Stimulated activated CD4-positive, alpha-beta T cell treated with anti-CD3 and anti-CD28 coated beads, TNF-alpha, amount 100 ng/mL, for 48 hours (primary cell): Measurements from ENCODE around the gene WNT11.

Experiments
- DNase-seq, 3 donors: peaks; one replicate each; pipeline ENCODE4 v3.0.0-alpha.2; 2020; ENCODE audit warnings: low read depth in 3 of 3

Gene WNT11

DNA sequence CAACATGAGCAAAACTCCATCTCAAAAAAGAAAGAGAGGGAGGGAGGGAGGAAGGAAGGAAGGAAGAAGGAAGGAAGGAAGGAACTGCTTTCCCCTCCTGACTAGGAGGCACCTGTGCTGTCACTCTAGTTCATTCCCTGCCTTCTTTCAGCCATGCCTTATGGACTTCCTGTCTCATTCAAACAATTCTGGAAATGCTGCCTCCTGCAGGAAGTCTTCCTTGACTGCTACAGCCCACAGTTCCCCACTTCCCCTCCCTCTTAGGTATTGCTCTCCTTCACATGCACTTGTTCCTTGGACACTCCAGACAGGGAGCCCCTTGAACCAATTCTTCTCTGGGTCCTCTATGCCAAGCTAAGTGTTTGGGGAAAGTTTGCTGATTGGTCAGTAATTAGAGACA lies 31.6 kb upstream of the WNT11 start:
- DNase-seq, result no peak

DNA sequence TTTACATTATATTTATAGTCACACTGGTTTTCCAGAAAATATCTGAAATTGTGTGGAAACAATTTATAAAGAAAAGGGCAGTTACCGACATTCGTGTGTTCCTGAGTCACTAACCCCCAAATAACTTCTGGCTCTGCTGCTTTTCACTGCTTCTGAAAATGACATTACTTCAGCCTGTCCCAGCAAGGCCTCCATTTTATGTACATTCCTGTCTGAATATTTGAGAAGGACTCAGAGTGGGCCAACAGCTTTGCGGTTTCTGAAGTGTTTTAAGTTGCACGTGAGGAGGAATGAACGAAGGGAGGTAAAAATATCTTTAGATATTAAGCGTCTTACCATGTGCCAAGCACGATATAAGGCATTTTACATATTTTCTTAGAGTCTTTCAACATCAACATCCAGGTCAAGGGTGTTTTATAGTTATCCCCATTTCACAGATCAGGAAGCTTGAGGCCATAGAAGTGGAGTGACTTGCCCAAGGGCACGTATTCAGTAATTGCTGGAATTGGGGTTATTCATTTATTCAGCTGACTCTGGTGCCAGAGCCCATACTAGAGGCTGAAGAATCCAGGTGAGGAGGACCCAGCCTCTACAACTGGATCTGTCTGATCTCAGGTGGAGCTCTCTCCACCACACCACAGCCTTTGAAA lies 30.8 kb upstream of the WNT11 start:
- no peak for DNase-seq

DNA sequence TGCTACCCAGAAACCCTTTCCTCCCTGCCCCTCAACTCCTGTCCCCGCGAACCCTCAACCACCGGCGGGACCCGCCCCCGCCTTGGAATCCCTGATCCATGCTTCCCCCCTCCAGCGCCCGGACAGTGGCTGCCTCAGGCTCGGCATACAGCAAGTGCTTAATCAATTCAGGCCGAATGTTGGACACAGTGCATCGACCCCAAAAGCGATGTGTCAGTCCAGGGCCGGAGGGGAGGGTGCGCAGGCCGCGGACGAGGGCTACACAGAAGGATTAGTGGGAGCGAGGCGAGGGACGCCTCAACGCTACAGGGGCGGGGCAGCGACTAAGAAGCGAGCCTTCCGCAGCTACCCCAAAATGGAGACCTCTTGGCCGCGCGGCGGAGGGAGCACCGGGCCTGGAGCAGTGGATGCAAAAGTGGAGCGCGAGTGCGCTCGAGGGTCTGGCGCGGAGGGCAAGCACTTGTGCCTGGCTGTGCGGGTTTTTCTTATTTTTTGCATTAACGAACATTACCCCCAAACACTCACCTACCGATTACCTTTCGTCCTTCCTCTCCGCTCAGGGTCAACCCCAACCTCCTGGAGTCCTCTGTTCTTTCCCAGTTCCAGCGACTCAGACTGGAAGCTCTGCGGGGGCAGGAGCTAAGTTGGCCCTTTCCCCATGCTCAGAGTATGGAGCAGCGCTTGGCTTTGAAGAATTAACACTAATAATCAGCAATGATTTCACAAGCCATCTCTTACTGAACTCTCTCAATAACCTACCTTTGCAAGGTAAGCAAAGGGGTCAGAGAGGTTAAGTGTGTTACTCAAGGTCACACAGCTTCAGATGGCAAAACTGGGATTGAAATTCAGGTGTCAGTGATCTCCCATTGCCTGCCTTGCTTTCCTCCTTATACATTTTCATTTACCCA lies 30.0 kb upstream of the WNT11 start:
- no peak for DNase-seq

DNA sequence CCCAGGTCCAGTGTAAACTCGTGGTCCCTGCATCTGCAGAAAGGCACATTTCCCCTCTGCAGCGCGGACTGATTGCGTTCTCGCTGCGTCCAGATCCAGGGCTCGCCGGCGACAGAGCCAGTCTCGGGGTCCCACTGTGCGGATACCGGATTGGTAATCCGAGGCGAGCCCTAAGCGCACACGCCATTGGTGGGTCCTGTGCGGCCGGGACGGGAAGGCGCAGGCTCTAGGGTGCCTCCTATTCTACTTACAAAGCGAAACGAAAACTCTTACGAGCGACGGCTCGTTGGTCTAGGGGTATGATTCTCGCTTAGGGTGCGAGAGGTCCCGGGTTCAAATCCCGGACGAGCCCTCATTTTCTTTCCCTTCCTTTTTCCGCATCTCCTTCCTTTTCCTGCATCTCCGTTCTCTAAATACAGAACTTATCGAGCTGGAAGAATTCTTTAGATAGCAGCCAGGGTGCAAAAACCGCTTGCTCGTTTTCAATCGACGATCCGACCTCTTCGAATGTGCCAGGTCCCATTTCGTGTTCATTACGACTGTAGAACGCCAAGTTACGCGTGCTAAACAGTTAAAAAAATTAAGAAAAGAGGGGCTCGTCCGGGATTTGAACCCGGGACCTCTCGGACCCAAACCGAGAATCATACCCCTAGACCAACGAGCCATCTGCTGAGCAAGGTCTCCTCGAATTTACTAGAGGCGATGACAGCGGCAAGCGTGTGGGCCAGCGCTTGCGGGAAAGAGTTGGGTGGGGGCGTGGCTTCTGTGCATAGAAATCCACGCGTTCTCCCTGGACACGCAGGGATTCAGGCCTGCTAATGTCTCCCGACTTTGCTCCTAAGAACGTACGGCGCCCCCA lies 29.2 kb upstream of the WNT11 start:
- DNase-seq, result peak; percentile 78 to 86 (median 85)

DNA sequence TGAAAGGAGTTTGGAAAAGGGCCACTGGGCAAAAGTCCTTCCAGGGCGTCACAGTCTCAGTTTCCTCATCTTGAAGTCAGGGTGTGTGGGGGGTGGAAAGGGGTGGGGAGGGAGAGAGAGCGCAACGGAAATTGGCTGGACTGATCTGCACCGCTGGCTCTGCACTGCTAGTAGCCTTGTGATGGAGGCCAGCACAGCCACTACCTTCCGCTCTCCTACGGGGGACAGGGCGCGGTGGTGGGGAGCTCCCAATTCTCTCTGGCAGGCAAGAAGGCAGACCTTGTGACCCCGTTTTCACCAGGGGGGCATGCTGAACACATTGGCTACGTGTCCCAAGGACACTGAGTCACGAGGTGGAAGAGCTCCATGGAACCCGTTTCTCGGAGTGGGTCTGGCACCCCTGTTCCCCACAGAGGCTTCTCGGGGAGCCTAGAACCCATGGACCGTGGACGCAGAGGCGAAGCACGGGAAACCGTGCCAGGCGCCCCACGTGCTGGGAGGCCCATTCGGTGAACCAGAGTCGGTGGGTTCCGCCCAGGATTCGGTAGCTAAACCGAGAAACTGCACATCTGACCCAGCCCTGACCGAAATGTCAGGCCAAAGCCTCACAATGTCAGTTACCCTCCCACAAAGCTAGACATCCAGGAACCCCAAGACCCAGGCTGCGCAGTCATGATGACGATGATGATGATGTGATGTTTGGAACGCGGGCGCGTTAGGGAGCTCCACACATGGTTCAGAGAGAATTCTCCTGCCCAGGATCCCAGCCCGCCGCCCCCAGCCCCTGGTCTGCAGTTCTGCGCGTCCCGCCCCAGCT lies 28.3 kb upstream of the WNT11 start:
- peak in 1 of 3 donors; percentile 35 for DNase-seq

DNA sequence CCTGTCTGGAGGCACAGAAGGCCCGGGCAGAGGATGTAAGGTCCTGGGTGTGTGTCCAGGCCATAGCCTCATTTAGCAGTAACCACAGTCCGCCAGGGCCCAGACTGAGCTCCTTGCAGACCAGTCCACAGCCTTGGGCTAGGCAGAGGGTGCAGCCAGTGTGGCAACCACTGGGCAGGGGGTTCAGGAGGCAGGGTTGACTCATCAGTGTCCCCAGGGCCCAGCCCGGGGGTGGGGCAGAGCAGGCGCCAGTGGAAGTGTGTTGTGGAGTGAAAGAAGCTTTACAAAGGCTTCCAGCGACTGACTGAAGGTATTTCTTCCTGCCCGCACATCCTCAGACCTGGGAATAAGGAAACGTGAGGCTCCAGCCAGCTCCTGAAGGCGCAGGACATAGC lies 27.7 kb upstream of the WNT11 start:
- DNase-seq, result no peak

DNA sequence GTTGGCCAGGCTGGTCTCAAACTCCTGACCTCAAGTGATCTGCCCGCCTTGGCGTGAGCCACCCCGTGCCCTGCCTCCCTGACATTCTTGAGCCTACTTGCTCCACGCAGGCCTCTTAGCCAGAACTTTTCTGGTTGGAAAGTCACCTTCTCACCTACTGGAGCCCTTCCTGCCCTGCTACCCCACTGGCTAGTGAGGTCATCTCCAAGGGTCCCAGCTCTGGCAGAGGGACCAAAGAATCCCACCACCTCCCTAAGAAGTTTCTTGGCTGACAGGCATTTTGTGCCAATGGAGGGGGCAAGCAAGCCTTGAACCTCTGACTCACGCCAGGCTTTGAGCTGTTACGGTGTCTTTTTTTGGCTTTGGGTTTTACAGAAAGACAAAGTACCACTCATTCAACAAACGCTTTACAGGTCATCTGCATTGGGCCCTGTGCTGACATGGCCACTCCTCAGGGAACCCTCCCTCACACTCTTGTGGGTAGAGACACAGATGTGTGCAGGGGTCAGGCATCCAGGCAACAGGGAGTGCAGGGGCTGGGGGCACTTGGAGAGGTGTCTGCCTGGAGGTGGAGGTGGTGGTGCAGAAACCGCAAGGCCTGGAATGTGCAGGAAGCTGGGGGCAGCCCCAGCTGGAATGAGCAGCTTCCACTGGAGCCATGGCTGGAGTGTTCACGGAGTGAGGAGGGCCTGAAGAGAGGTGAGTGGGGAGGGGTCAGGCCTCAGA lies 27.1 kb upstream of the WNT11 start:
- DNase-seq, result no peak

DNA sequence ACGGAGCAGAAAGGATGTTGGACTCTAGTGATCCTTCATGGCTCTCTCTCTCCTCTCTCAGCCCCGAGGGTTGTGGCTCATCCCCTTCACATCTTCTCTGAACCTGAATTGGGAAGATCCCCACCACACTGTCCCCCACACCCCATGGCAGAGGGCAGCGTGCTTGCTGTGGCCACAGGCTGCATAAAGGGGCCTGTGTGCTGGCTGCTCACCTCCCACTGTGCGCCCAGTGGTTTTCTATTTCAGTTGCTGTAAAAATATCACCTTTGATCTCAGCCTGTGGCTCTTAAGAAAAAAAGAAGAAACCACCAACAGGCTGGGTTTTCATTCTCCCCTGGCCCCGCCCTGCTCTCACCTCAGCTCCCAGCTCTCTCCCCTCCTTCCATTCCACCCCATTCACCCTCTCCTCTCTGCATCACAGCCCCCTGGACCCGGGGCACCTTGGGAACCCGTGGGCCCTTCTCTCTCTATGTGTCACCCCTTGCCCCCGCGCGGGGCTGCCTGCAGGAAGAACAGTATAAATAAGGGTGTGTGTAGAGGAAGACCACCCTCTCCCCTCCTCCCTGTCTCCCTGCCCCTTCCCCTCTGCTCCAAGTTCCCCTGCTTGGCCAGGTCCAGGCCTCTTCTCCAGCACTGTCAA lies 25.8 kb upstream of the WNT11 start:
- no peak for DNase-seq

DNA sequence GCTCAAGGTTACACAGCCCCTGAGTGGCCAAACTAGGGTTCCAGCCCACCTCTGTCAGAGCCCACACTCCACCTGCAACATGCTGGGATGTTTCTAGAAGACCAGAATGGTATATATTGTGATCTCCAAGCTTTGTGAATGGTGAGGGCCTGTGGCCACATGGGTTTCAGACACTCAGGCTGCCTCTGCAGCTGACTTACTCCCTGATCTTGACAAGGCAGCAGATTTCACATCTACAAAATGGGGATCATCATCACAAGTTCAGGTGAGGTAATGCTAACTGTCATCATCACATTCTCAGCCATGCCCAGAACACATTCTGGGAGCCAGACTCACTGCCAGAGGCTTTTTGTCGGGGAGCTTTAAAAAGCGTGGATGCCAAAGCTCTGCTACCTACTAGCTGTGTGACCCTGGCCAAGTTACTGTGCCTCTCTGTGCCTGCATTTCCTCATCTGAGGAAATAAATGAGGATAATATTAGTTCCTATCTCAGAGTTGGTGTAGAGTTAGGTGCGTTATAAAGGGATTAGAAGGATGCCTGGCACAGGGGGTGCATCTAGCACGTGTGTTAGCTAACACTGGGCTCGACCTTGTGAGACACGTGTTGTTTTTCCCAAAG lies 24.9 kb upstream of the WNT11 start:
- no peak for DNase-seq

DNA sequence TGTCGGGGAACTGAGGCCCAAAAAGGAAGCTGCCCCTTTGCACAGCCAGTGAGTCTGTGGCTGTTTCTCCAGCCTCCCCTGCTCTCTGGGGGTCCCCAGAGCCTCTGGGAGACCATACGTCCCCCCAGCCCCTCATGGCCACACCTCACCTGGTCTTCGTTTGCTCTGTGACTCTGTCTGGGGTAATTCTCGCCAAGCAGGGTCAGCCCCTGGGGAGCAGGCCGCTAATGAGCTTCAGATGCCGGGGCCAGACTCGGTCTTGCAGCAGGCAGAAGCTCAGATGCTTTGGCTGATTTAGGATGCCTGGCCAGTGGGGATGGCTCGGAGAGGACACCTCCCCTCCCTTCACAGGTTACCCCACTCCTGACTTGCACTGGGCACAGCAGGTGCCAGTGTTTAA lies 24.1 kb upstream of the WNT11 start:
- DNase-seq, result no peak

DNA sequence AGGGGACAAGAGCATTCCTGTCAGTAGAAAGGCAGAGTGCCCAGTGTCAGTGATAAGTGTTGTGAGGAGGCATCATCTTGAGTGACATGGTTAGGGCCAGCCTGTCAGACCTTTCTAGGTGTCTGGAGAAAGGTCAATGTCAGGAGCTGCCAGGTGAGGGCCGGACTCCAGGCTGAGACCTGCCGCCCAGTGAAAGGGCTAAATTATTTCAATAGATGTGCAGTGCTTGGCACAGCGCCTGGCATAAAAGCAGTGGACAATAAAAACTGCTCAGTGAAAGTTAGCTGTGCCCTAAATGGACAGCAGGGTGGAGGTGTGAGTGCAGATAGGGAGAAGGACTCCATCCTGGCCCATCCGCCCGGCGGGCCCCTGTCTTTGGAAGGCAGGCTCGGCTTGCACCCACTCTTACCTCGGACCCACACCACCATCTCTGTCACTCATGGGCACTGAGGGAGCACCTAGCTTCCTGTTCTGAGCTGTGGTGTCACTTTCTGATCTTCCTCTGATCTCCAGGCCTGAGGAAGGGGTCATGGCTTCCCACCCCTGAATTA lies 23.5 kb upstream of the WNT11 start:
- no peak for DNase-seq

DNA sequence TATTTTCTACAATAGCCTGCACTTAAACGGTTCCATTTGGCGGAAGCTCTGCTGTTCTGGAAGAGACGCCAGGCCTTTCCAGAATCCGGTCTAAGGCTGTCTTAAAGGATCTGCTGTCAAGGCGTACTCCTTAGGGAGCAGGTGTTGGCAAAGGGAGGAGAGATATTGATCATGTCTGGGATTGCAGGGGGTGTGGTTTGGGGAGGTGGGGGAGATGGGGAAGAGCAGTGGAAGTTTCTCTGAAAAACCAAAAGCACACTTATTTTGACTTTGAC lies 22.5 kb upstream of the WNT11 start:
- no peak for DNase-seq

DNA sequence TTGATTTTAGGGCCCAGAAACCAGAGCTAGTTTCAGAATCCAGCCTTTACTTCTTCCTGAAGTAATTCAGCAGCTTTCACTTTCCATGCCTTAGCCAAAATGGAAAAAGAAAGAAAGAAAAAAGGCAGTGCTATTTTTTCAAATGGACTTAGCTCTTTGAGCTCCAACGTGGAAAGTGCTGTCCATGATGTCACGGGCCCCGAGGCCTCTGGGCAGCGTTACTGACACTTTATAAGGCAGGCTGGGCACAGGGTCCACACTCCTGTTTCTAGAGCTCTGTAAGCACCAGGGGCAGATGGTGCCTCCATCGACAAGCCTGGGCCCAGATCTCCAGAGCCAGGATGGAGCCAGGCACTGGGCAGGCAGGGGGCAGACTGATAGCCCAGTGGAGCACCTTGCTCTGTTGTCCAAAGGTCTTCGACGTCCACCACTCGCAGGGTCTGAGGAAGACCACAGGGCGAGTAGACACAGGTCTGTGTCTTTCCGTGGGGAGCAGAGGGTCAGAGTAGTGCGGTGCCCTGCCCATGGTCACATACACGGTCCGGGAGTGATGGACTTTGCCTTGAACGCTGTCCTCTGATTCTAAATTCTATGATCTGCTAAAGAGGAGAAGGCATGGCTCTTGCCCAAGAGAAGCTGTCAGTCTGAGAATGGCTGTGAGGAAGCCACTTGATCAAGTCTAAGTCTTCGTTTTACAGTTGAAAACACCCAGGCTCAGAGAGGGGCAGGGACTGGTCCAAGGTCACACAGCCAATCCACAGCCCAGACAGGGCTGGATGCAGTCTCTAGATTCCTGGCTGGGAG lies 22.0 kb upstream of the WNT11 start:
- no peak for DNase-seq

DNA sequence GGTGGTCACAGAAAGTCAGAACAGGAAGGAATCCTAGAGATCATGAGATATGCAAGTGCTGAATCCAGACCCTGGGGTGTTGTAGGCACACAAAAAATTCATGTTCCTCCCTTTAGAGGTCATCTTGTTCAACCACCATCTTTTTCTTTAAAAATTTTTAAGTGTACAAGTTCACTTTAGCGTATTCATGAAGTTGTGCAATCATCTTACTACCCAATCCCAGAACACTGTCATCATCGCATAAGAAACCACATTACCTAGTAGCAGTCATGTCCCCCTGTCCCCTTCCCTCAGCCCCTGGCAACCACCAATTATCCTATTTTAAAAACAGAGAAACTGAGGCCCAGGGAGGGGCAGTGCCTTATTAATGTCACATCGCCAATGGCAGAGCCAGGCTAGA lies 20.3 kb upstream of the WNT11 start:
- no peak for DNase-seq

DNA sequence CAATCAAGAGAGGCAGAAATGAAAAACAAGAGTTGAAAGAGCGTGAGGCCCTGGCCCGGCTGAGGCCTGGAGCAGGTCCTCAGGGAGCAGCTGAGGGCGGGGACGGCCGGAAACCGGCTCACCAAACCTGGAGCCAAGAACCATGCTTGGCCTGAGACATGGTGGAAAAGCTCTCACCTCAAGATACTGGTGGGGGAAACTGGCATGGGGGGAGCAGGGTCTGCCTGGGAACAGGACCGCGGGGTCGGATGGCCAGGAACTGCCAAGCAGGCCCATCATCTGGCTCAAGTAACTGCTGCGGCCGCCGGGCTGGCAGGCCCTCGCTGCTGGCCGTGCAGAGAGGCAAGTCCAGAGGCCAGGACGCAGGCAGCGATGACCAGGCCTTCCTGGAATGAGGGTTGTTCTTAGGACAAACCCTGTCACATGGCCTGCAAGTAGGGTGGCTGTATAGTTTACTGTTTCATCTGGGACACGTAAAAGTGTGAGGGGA lies 18.9 kb upstream of the WNT11 start:
- no peak for DNase-seq

DNA sequence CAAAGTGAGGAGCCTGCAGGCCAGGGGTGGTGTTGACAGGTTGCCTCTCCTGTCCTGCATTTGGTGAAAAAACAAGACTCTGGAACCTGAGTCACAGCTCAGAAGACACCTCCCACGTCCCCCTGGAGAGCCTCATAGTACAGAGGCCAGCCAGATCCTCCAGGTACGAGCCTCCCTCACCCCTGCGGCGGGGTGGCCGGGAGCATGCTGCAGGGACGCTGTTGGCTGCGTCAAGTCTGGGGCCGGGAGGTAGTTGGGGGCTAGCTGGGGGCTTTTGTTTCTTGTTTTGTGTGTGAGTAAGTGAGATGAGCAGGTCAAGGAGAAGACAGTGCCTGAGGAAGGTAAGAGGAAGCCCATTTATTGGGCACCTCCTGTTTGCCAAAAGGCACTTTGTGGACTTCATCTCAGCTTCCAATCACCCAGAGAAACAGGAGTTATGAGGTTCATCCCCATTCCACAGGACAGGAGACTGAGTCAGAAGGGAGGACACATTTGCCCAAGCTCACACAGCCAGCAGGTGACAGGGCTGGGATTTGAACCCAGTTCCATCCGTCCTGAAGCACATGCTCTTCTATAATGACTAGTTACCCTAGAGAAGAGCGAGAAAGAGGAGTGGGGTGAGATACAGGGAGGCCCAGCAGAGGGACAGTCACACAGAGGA lies 18.3 kb upstream of the WNT11 start:
- DNase-seq, result no peak

DNA sequence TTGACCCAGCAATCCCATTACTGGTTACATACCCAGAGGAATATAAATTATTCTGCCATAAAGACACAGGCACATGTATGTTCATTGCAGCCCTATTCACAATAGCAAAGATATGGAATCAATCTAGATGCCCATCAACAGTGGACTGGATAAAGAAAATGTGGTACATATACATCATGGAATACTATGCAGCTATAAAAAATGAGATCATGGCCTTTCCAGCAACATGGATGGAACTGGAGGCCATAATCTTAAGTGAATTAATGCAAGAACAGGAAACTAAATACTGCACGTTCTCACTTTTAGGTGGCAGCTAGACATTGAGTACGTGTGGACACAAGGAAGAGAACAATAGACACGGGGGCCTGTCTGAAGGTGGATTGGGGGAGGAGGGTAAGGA lies 15.1 kb upstream of the WNT11 start:
- no peak for DNase-seq

DNA sequence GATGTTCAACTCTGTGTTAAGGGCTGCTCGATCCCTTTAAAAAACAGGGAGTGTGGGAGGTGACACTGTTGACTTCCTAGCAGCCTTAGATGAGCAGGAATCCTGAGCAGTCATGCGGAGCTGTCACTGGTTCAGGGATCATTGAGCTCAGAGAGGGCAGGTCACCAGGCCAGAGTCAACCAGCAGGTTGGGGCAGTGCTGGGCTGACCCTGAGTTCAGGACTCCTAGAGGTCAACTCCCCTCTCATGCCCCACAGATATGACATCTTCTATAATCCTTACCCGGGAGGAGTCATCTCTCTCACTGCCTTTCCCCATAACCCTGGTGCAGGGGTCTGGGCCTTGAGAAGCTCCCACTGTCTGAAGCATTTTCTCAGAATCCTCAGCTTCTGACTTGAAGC lies 12.9 kb upstream of the WNT11 start:
- no peak for DNase-seq
